H1 (cell line): ENCODE results near the gene DOK6. TPM values are rescaled to one million over a fixed set of nuclear protein-coding genes. Genes with fewer than 3 reads are reported as not detected.

Experiments
- CHD7 ChIP-seq: fragments of 300-600 bp; sonication (generic); IDR thresholded peaks from 2 replicates; pipeline ENCODE4 v1.7.1; 2012; ENCODE audit warnings: low read length, moderate library complexity, mild to moderate bottlenecking, inconsistent platforms; ENCODE audit not compliant: insufficient replicate concordance
- POLR2A ChIP-seq, 2 experiments: IDR thresholded peaks; 1 replicate in 1 of 2; 2 replicates in 1 of 2; pipeline ENCODE4 v1.6.1; 2011; ENCODE audit warnings: low read depth in 2 of 2, low read length in 2 of 2, mild to moderate bottlenecking in 2 of 2; ENCODE audit errors: control extremely low read depth in 1 of 2
- SIX5 ChIP-seq: IDR thresholded peaks from 2 replicates; pipeline ENCODE4 v1.6.1; 2011; ENCODE audit warnings: mild to moderate bottlenecking, low read depth, low read length
- SP2 ChIP-seq: IDR thresholded peaks from 2 replicates; pipeline ENCODE4 v1.6.1; 2012; ENCODE audit warnings: mild to moderate bottlenecking, low read length, inconsistent platforms
- SP4 ChIP-seq: IDR thresholded peaks from 2 replicates; pipeline ENCODE4 v1.6.1; 2012; ENCODE audit warnings: low read length, inconsistent platforms
- USF2 ChIP-seq: IDR thresholded peaks from 2 replicates; pipeline ENCODE4 v1.6.1; 2011; ENCODE audit warnings: low read length, improper control_type of control experiment
- polyA plus RNA-seq, 7 experiments: library from polyadenylated mRNA; depleted of rRNA in 3 of 7; stranded (reverse) in 5 of 7; unstranded in 2 of 7; fragments of >200 nt in 5 of 7; fragments of 200-250 nt in 2 of 7; gene quantifications; 1 replicate in 5 of 7; 2 replicates in 1 of 7; 4 replicates in 1 of 7; pipeline versions ENCODE4 v1.2.1 to v1.2.3, GENCODE V29; 2011 to 2013; ENCODE audit warnings: missing spikeins in 2 of 7, mixed read lengths in 2 of 7
- total RNA-seq: library from RNA; stranded (reverse); fragmentation: NEBNext Ultra II Directional; extraction: Animal tissue kit (Norgen Biotek cat#: 25700); gene quantifications from 2 replicates; pipeline ENCODE4 v1.2.1, GENCODE V29; 2021

The DOK6 gene
- total and polyA plus RNA-seq, 2 of the 8 experiments (the other 6 are each of a cell fraction or from before 2014, with no cell fraction given) = 0.33 to 0.50 TPM

GRCh38 chr18:69717586-69717985 is 316.9 kb downstream of the DOK6 start (continued):
- TF ChIP-seq CHD7 (no peak), SP2 (no peak), USF2 (no peak), POLR2A (IDR thresholded peaks at IDR 0.05; ENCODE audit: control extremely low read depth in 1 of 2, low read depth in 2 of 2, low read length in 2 of 2) (no peak), SP4 (no peak), SIX5 (no peak)
